HG03139 (cell line): Measurements from ENCODE around the gene ISCA2.
"Not testable (repeated sequence)": the region's sequence is repeated elsewhere in the genome, so short reads cannot be mapped to it uniquely, and the experiment has no call there.

Experiments
- ATAC-seq: cut with Tn5 transposase; IDR thresholded peaks from one replicate; pipeline ENCODE4 v1.9.1; 2021; ENCODE audit not compliant: unreplicated experiment

Gene ISCA2

GRCh38 chr14:74493343-74494261, at the start of gene ISCA2:
Gene ISCA2, plus strand, starts transcription at chr14:74493765. Its CDS starts 10 bp downstream, at chr14:74493775.
- peak; percentile 84 for ATAC-seq

- no peak for ATAC-seq
Observed at GRCh38 chr14:74444866-74445265, 48.7 kb upstream of the ISCA2 start.

GRCh38 chr14:74454397-74454796, 39.2 kb upstream of the ISCA2 start:
- not testable (repeated sequence) for ATAC-seq

GRCh38 chr14:74456684-74457564, 36.6 kb upstream of the ISCA2 start:
- no peak for ATAC-seq

GRCh38 chr14:74457565-74457895, 36.0 kb upstream of the ISCA2 start:
- ATAC-seq: no peak

- no peak for ATAC-seq
Observed at GRCh38 chr14:74459289-74459946, 34.1 kb upstream of the ISCA2 start.

GRCh38 chr14:74459976-74460375, 33.6 kb upstream of the ISCA2 start:
- no peak for ATAC-seq

- no peak for ATAC-seq
Observed at GRCh38 chr14:74462993-74463392, 30.6 kb upstream of the ISCA2 start.

- ATAC-seq: no peak
Observed at GRCh38 chr14:74463697-74464096, 29.9 kb upstream of the ISCA2 start.

- no peak for ATAC-seq
Observed at GRCh38 chr14:74464785-74465184, 28.8 kb upstream of the ISCA2 start.

GRCh38 chr14:74465335-74465734, 28.2 kb upstream of the ISCA2 start:
- ATAC-seq: no peak

- no peak for ATAC-seq
Observed at GRCh38 chr14:74468513-74468912, 25.1 kb upstream of the ISCA2 start.

- no peak for ATAC-seq
Observed at GRCh38 chr14:74469548-74470518, 23.7 kb upstream of the ISCA2 start.

- ATAC-seq: no peak
Observed at GRCh38 chr14:74472601-74473000, 21.0 kb upstream of the ISCA2 start.

GRCh38 chr14:74474376-74474775, 19.2 kb upstream of the ISCA2 start:
- ATAC-seq: no peak

GRCh38 chr14:74475678-74476077, 17.9 kb upstream of the ISCA2 start:
- no peak for ATAC-seq

GRCh38 chr14:74476107-74476506, 17.5 kb upstream of the ISCA2 start:
- no peak for ATAC-seq

- ATAC-seq: no peak
Observed at GRCh38 chr14:74476607-74477006, 17.0 kb upstream of the ISCA2 start.

- ATAC-seq: no peak
Observed at GRCh38 chr14:74478996-74479635, 14.4 kb upstream of the ISCA2 start.

- no peak for ATAC-seq
Observed at GRCh38 chr14:74480046-74480445, 13.5 kb upstream of the ISCA2 start.
